Daoy (cell line): ENCODE results near the gene IRX1. TPM values are rescaled to one million over a fixed set of nuclear protein-coding genes. Genes with fewer than 3 reads are reported as not detected.

ENCODE experiments used
- DNase-seq: peaks from one replicate; pipeline ENCODE4 v3.0.0-alpha.2; 2015; ENCODE audit warnings: low read depth
- total RNA-seq: library from RNA; depleted of rRNA; stranded (reverse); fragments of >200 nt; shearing (Covaris generic); gene quantifications from 2 replicates; pipeline ENCODE4 v1.2.3, GENCODE V29; 2014

Gene IRX1
- total RNA-seq, 1 experiment from 2014 or later, result 14.1 TPM

GRCh38 chr5:3600106-3601060, 4.8 kb downstream of the IRX1 start:
- DNase-seq, result peak; percentile 67

- DNase-seq, result peak; percentile 37
These were observed 5.6 kb downstream of the IRX1 start for GRCh38 chr5:3601061-3601710.

GRCh38 chr5:3601911-3602782, 6.5 kb downstream of the IRX1 start:
- DNase-seq, result peak; percentile 54

- peak; percentile 77 for DNase-seq
These were observed 7.3 kb downstream of the IRX1 start for GRCh38 chr5:3602785-3603502.

- DNase-seq, result peak; percentile 85
These were observed 8.9 kb downstream of the IRX1 start for GRCh38 chr5:3604501-3604900.

- peak; percentile 26 for DNase-seq
These were observed 9.8 kb downstream of the IRX1 start for GRCh38 chr5:3605298-3606010.

GRCh38 chr5:3606121-3606831, 10.6 kb downstream of the IRX1 start:
- DNase-seq, result peak; percentile 45

- peak; percentile 59 for DNase-seq
These were observed 12.0 kb downstream of the IRX1 start for GRCh38 chr5:3607541-3608181.

GRCh38 chr5:3609120-3609681, 13.6 kb downstream of the IRX1 start:
- no peak for DNase-seq

- DNase-seq, result peak; percentile 37
These were observed 17.0 kb downstream of the IRX1 start for GRCh38 chr5:3612591-3613042.

- DNase-seq, result no peak
These were observed 18.1 kb downstream of the IRX1 start for GRCh38 chr5:3613726-3614125.

GRCh38 chr5:3615217-3615616, 19.6 kb downstream of the IRX1 start:
- no peak for DNase-seq

- DNase-seq, result no peak
These were observed 20.2 kb downstream of the IRX1 start for GRCh38 chr5:3615829-3616228.

GRCh38 chr5:3619579-3619978, 23.9 kb downstream of the IRX1 start:
- peak; percentile 30 for DNase-seq

- DNase-seq, result no peak
These were observed 27.3 kb downstream of the IRX1 start for GRCh38 chr5:3622961-3623360.

- DNase-seq, result no peak
These were observed 30.0 kb downstream of the IRX1 start for GRCh38 chr5:3625626-3626025.

- peak; percentile 78 for DNase-seq
These were observed 38.4 kb downstream of the IRX1 start for GRCh38 chr5:3634061-3634460.

GRCh38 chr5:3639175-3639574, 43.5 kb downstream of the IRX1 start:
- DNase-seq, result peak; percentile 62

- DNase-seq, result no peak
These were observed 46.6 kb downstream of the IRX1 start for GRCh38 chr5:3642231-3642630.
